Cardiac fibroblast (primary cell): ENCODE results near the gene SMS.

Source experiments
- DNase-seq, 2 donors: peaks; one replicate each; pipeline versions ENCODE4 v3.0.0 to v3.0.0-alpha.2; 2010; ENCODE audit warnings: low read depth in 2 of 2
- H3K4me3 ChIP-seq, 2 donors: replicated peaks in 1 of 2; 1 replicate in 1 of 2; 2 replicates in 1 of 2; pipeline ENCODE4 v1.5.1; 2011; ENCODE audit warnings: low read depth in 2 of 2, low read length in 2 of 2, mild to moderate bottlenecking in 2 of 2, moderate library complexity in 1 of 2
- CTCF ChIP-seq: IDR thresholded peaks from one replicate; pipeline ENCODE4 v1.5.1; 2011; ENCODE audit warnings: low read depth, mild to moderate bottlenecking, low read length, inconsistent platforms

SMS gene

GRCh38 chrX:21926116-21926515 is 14.4 kb upstream of the SMS start:
- peak overlapping the region in 1 of 2 donors; percentile 26 for H3K4me3 ChIP-seq
- DNase-seq: peak; percentile 73 to 76
- no peak for TF ChIP-seq CTCF

GRCh38 chrX:21926527-21927278 is 13.8 kb upstream of the SMS start:
- peak; percentile 95 to 97 for DNase-seq
- TF ChIP-seq CTCF: no peak
- peak overlapping the region in 1 of 2 donors; percentile 26 for H3K4me3 ChIP-seq

DNA sequence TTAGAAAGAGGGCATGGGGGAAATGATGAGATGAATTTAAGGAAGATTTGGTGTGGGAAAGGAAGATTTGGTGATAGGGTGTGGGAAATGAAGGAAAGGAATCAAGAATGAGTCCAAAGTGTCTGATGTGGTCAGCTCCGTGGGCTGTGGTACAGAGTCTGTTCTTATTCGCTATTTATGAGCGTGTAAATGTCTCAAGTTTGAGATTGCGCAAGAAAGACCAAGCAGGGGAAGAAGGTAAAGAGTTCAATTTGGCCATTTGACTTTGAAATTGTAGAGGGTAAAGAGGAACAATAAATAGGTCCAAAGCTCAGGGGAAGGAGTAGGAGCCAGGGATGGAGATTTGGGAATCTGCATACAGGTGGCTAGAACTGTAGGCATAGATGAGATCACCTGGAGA is 11.3 kb upstream of the SMS start:
- TF ChIP-seq CTCF: no peak
- no peak overlapping the region for H3K4me3 ChIP-seq
- DNase-seq: no peak

DNA sequence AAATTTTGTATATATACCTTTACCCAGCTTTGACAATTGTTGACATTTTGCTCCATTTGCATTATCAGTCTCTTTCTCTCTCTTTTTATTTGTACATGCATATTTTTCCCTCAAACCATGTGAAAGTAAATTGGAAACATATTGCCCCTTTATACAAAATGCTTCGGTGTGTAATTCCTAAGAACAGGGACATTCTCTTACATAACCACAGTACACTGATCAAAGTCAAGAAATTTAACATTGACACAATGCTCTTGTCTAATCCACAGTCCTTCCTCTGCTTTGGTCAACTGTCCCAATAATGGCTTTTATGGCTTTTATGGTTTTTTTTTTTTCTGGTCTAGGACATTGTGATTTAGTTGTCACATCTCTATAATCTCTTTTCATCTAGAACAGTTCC is 9.5 kb upstream of the SMS start:
- H3K4me3 ChIP-seq: no peak overlapping the region
- no peak for DNase-seq
- TF ChIP-seq CTCF: no peak

DNA sequence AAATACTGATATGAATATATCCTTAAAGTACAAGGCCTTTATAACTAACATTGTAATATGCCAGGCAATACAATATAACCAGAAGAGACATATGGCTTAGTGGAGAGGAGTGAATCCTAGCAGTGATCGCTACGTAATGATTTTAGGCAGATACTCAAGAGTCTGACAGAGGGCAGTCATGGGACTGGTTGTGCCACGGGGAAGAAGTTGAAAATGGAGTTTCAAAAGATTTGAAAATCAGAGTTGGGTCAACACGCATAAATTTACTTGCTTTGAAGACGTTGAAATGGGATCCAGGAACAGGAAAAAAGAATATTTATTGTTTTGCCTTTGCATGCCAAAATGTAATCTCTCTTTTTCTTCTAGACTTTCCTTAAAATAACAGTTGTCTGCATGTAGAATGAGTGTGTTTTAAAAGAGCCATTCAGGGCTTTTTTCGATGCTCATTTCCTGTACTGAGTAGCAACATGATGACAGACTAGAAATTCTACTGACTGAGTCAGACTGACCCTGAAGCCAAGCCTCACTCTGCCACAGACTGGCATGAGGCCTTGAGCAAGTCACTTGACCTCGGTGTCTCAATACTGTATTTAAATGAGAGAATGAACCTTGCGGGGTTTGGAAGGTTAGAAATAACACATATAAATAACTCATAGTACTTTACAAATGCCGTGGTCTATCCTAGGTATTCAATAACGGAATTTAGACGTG is 8.1 kb upstream of the SMS start:
- H3K4me3 ChIP-seq: no peak overlapping the region
- DNase-seq: peak; percentile 90
- no peak for TF ChIP-seq CTCF

DNA sequence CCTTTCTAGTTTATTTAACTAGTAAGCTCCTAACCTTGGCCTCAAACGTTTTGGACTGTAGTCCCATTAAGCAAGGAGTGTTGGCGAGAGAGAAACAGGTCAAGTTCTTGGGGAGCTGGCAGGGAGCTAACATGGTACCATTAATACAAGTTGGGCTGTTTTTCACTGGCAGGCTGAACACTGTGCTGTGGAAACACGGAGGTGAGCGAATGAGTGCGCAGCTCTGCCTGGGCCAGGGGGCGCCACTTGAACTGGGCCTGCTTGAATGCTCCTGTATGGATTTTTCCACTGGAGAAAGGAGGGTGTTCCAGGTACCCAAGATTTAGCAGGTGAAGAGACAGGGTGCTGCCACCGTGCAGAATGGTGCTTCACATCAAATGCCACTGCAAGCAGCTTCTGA is 7.4 kb upstream of the SMS start:
- no peak for DNase-seq
- no peak overlapping the region for H3K4me3 ChIP-seq
- TF ChIP-seq CTCF: no peak
